GM19193 (cell line): ENCODE data around the gene NR2F6.

Source experiments
- POLR2A ChIP-seq: IDR thresholded peaks from 4 replicates; pipeline ENCODE4 v1.6.1; 2011; ENCODE audit not compliant: insufficient read depth, insufficient read length; ENCODE audit errors: extremely low read depth

Gene NR2F6

GRCh38 chr19:17235300-17235970, 10.3 kb downstream of the NR2F6 start:
- TF ChIP-seq POLR2A = peak; percentile 51

GRCh38 chr19:17234911-17235299, 10.8 kb downstream of the NR2F6 start:
- no peak for TF ChIP-seq POLR2A

GRCh38 chr19:17232258-17232657, 13.5 kb downstream of the NR2F6 start:
- no peak for TF ChIP-seq POLR2A

- TF ChIP-seq POLR2A = no peak
Observed at GRCh38 chr19:17229890-17230289, 15.8 kb downstream of the NR2F6 start.

GRCh38 chr19:17227798-17228367, 17.8 kb downstream of the NR2F6 start:
- no peak for TF ChIP-seq POLR2A

GRCh38 chr19:17226002-17226933, 19.5 kb downstream of the NR2F6 start, which contains the start of gene OCEL1:
TSS of gene OCEL1 (plus strand) at chr19:17226226. CDS start at chr19:17226248, 22 bp downstream.
- peak; percentile 89 for TF ChIP-seq POLR2A

GRCh38 chr19:17225053-17225452, 20.7 kb downstream of the NR2F6 start:
- no peak for TF ChIP-seq POLR2A

- TF ChIP-seq POLR2A = peak; percentile 13
Observed at GRCh38 chr19:17220207-17220758, 25.4 kb downstream of the NR2F6 start.

GRCh38 chr19:17219286-17219685, 26.4 kb downstream of the NR2F6 start:
- TF ChIP-seq POLR2A = no peak

- TF ChIP-seq POLR2A = no peak
Observed at GRCh38 chr19:17216058-17216670, 29.6 kb downstream of the NR2F6 start.

GRCh38 chr19:17215127-17215971, 30.4 kb downstream of the NR2F6 start, which contains the start of gene USE1:
TSS of gene USE1 (plus strand) at chr19:17215357. CDS start at chr19:17215406, 49 bp downstream.
- peak; percentile 93 for TF ChIP-seq POLR2A

GRCh38 chr19:17214508-17215126, 31.1 kb downstream of the NR2F6 start:
- TF ChIP-seq POLR2A = no peak

GRCh38 chr19:17213334-17213733, 32.4 kb downstream of the NR2F6 start:
- TF ChIP-seq POLR2A = no peak
